Heart right ventricle (tissue), 16 donors: ENCODE data around the gene PIWIL4. TPM values are rescaled to one million over a fixed set of nuclear protein-coding genes. Genes with fewer than 3 reads are reported as not detected.
A peak's percentile ranks its signal among the peaks of the same experiment; 100 is the strongest.

Experiments
- ATAC-seq, 8 donors: fragments of 200-7000 bp; cut with Tn5 transposase; one replicate each; pipeline ENCODE4 v1.9.1; 2020; ENCODE audit warnings: mild to moderate bottlenecking in 8 of 8, moderate library complexity in 8 of 8, moderate number of reproducible peaks in 1 of 8
- DNase-seq, 2 donors: peaks; one replicate each; pipeline ENCODE4 v3.0.0-alpha.2; 2020
- H3K27ac ChIP-seq, 10 donors: fragments of 200-600 bp; sonication (generic) in 2 of 10; one replicate each; pipeline versions ENCODE4 v1.5.0 to v1.8.0; 2020 to 2022; ENCODE audit warnings: mild to moderate bottlenecking in 3 of 10
- H3K27me3 ChIP-seq, 7 donors: fragments of 200-600 bp; one replicate each; pipeline ENCODE4 v1.8.0; 2021 to 2022; ENCODE audit warnings: mild to moderate bottlenecking in 2 of 7
- H3K36me3 ChIP-seq, 9 donors: fragments of 200-600 bp; sonication (generic) in 1 of 9; one replicate each; pipeline versions ENCODE4 v1.5.0 to v1.8.0; 2020 to 2022; ENCODE audit warnings: mild to moderate bottlenecking in 2 of 9
- H3K4me1 ChIP-seq, 9 donors: fragments of 200-600 bp; sonication (generic) in 1 of 9; one replicate each; pipeline versions ENCODE4 v1.5.0 to v1.8.0; 2020 to 2022; ENCODE audit warnings: mild to moderate bottlenecking in 4 of 9
- H3K4me3 ChIP-seq, 10 donors: fragments of 200-600 bp; sonication (generic) in 2 of 10; one replicate each; pipeline versions ENCODE4 v1.5.0 to v1.8.0; 2020 to 2022; ENCODE audit warnings: mild to moderate bottlenecking in 7 of 10, moderate library complexity in 2 of 10
- H3K9me3 ChIP-seq, 11 donors: fragments of 200-600 bp in 10 of 11; sonication (generic) in 2 of 11; one replicate each; pipeline versions ENCODE4 v1.5.0 to v1.8.0; 2013 to 2022; ENCODE audit warnings: mild to moderate bottlenecking in 2 of 11, control low read depth in 1 of 11, moderate library complexity in 1 of 11
- CTCF ChIP-seq, 9 donors: fragments of 200-600 bp; sonication (generic) in 2 of 9; IDR thresholded peaks; one replicate each; pipeline versions ENCODE4 v1.5.0 to v1.8.0; 2021 to 2022; ENCODE audit warnings: antibody characterized with exemption in 9 of 9, mild to moderate bottlenecking in 5 of 9, moderate library complexity in 1 of 9
- WGBS, 2 donors: extraction: QIAGEN DNeasy Blood & Tissue Kit; methylation state at CpG; one replicate each; pipeline ENCODE4 v1.1.7; 2013; ENCODE audit warnings: inconsistent platforms in 1 of 2; 5-methylcytosine and 5-hydroxymethylcytosine counted together
- intact Hi-C, 10 donors: fragments of 100-400 bp; cut with DNase I; formaldehyde crosslinking; loops; one replicate each; pipeline versions ENCODE4 v1.11.1 to v1.14.2; 2022
- polyA plus RNA-seq, 2 donors: library from polyadenylated mRNA; stranded (reverse); fragments of 200-250 nt; gene quantifications; one replicate each; pipeline ENCODE4 v1.2.3, GENCODE V29; 2013
- total RNA-seq, 10 donors: library from RNA; stranded (reverse); fragmentation: NEBNext Ultra II Directional in 3 of 10; extraction: Animal tissue kit (Norgen Biotek cat#: 25700) in 3 of 10; gene quantifications; one replicate each; pipeline versions ENCODE4 v1.2.1 to v1.2.4, GENCODE V29; 2021 to 2023
- donor health status: Arrhythmogenic right ventricular cardiomyopathy.
- donor health status: ischemic (EF 13 %, LVEDD 7.1; RV severe dilation, severe dysfunction).
- donor health status: healthy with polysubstance abuse.
- donor health status: DM: no; HTN: yes; CAD: no.
- donor health status: DM: no; HTN: no; CAD: no.
- donor health status: ischemic (EF 25% LVEDD 6.9; RV normal size, moderate dysfunction).
- donor health status: ischemic (EF 25% LVEDD 5.7; RV mildly dilated, moderate dysfunction).
- donor health status: healthy.
- donor health status: DM: yes; HTN: yes; CAD: no.
- donor health status: Ischemic cardiomyopathy.
- donor health status: ischemic (EF 35%, LVEDD 5.7; RV mildly dilated, moderate dysfunction).
- donor health status: nonischemic (EF 11% LVEDD 7.7; RV severe dilation, severe dysfunction).
- donor health status: DM: yes; HTN: yes; CAD: no.
- donor health status: PGD.
- donor health status: ischemic (EF 29% LVEDD 5.4; RV normal size, mild dysfunction).
- donor health status: nonischemic (EF 23%, LVEDD 6.1; RV moderate dilation, normal function).

Gene PIWIL4
- total and polyA plus RNA-seq, 12 donors = 0.37 to 2.6 (median 1.3) TPM

GRCh38 chr11:94655291-94655690 is 88.1 kb downstream of the PIWIL4 start:
- Histone ChIP-seq H3K4me1 (peaks cover 0 to 26% (median 10%) of the 10 kb centered on the region in 9 donors), H3K27ac (no peak overlapping the region), H3K36me3 (no peaks in the 10 kb centered on the region), H3K9me3 (no peaks in the 10 kb centered on the region), H3K4me3 (no peak overlapping the region), H3K27me3 (no peaks in the 10 kb centered on the region)
- ATAC-seq (no peak), DNase-seq (no peak)
- no peak for TF ChIP-seq CTCF (IDR thresholded peaks at IDR 0.05)
- 74 to 77% methylated on average over 3 of the region's 3 CpGs for WGBS, 2 donors
- intact Hi-C loops = loop anchor here in 2 of 10 donors (5.0 to 10.0 kb wide), 2 partner anchors 70 to 77 kb away; no protein-coding TSS in a partner anchor

- no peaks in the 10 kb centered on the region for H3K36me3 ChIP-seq
- H3K4me3 ChIP-seq = no peak overlapping the region
- no peak for TF ChIP-seq CTCF (IDR thresholded peaks at IDR 0.05)
- H3K27ac ChIP-seq = no peak overlapping the region
- 79 to 92% methylated on average over 1 of the region's 1 CpG for WGBS, 2 donors
- DNase-seq (no peak), ATAC-seq (no peak)
- H3K4me1 ChIP-seq = peaks cover 0 to 22% (median 5%) of the 10 kb centered on the region in 9 donors
- no peaks in the 10 kb centered on the region for H3K27me3 ChIP-seq
- intact Hi-C loops = loop anchor here in 2 of 10 donors (5.0 to 10.0 kb wide), 2 partner anchors 69 to 76 kb away; no protein-coding TSS in a partner anchor
- no peaks in the 10 kb centered on the region for H3K9me3 ChIP-seq
Observed at GRCh38 chr11:94655956-94656355, 88.8 kb downstream of the PIWIL4 start.

- Histone ChIP-seq H3K9me3 (no peaks in the 10 kb centered on the region), H3K4me3 (no peak overlapping the region), H3K27ac (no peak overlapping the region), H3K4me1 (peaks cover 0 to 18% (median 5%) of the 10 kb centered on the region in 9 donors), H3K27me3 (no peaks in the 10 kb centered on the region), H3K36me3 (no peaks in the 10 kb centered on the region)
- 87 to 88% methylated on average over 6 of the region's 6 CpGs for WGBS, 2 donors
- intact Hi-C loops = loop anchor here in 2 of 10 donors (5.0 to 10.0 kb wide), 2 partner anchors 68 to 75 kb away; no protein-coding TSS in a partner anchor
- TF ChIP-seq CTCF (IDR thresholded peaks at IDR 0.05) = no peak
- no peak for ATAC-seq
- no peak for DNase-seq
Observed at GRCh38 chr11:94656968-94657367, 89.8 kb downstream of the PIWIL4 start.

GRCh38 chr11:94657629-94658028 is 90.5 kb downstream of the PIWIL4 start:
- no peaks in the 10 kb centered on the region for H3K27me3 ChIP-seq
- no peak overlapping the region for H3K4me3 ChIP-seq
- H3K9me3 ChIP-seq = no peaks in the 10 kb centered on the region
- TF ChIP-seq CTCF (IDR thresholded peaks at IDR 0.05) = no peak
- ATAC-seq (no peak), DNase-seq (no peak)
- peaks cover 0 to 18% (median 5%) of the 10 kb centered on the region in 9 donors for H3K4me1 ChIP-seq
- H3K36me3 ChIP-seq = no peaks in the 10 kb centered on the region
- WGBS, 2 donors = 84 to 88% methylated on average over 3 of the region's 3 CpGs
- intact Hi-C loops = loop anchor here in 2 of 10 donors (5.0 to 10.0 kb wide), 2 partner anchors 67 to 75 kb away; no protein-coding TSS in a partner anchor
- H3K27ac ChIP-seq = peak overlapping the region in 2 of 10 donors; percentile 1 to 41
